ENCODE data around the gene IQCE.

The IQCE gene

GRCh38 chr7:2621061-2621828 is 62.5 kb downstream of the IQCE start:
- DNase-seq, result no peak

- DNase-seq, result no peak
These were observed 63.3 kb downstream of the IQCE start for GRCh38 chr7:2621948-2622640.

GRCh38 chr7:2622869-2623697 is 64.3 kb downstream of the IQCE start:
- no peak for DNase-seq

GRCh38 chr7:2623698-2624014 is 64.9 kb downstream of the IQCE start:
- no peak for DNase-seq

GRCh38 chr7:2624293-2624886 is 65.6 kb downstream of the IQCE start:
- DNase-seq, result no peak

GRCh38 chr7:2626498-2627117 is 67.8 kb downstream of the IQCE start:
- no peak for DNase-seq

GRCh38 chr7:2627258-2628129 is 68.7 kb downstream of the IQCE start:
- no peak for DNase-seq

- no peak for DNase-seq
These were observed 69.3 kb downstream of the IQCE start for GRCh38 chr7:2628130-2628482.

- no peak for DNase-seq
These were observed 70.1 kb downstream of the IQCE start for GRCh38 chr7:2628891-2629290.

- no peak for DNase-seq
These were observed 71.2 kb downstream of the IQCE start for GRCh38 chr7:2629746-2630681.

- DNase-seq, result no peak
These were observed 73.4 kb downstream of the IQCE start, which contains the start of gene TTYH3 for GRCh38 chr7:2631946-2632732. TSS of gene TTYH3 (plus strand) at chr7:2631986. CDS start at chr7:2632156, 170 bp downstream.

GRCh38 chr7:2632733-2633537 is 74.2 kb downstream of the IQCE start:
- peak; percentile 44 for DNase-seq

GRCh38 chr7:2633538-2634266 is 74.9 kb downstream of the IQCE start:
- peak; percentile 31 for DNase-seq

GRCh38 chr7:2634267-2635145 is 75.7 kb downstream of the IQCE start:
- DNase-seq, result no peak

- no peak for DNase-seq
These were observed 76.4 kb downstream of the IQCE start for GRCh38 chr7:2635148-2635668.

- no peak for DNase-seq
These were observed 77.3 kb downstream of the IQCE start for GRCh38 chr7:2635810-2636701.

Data from activated T-cell treated with anti-CD3 and anti-CD28 coated beads, Interleukin-2, amount 50 U/mL, for 1 hour (primary cell).